ENCODE measurements around the gene HCN4. TPM values are rescaled to one million over a fixed set of nuclear protein-coding genes. Genes with fewer than 3 reads are reported as not detected.

Gene HCN4
- total RNA-seq, 1 experiment from 2014 or later, result 10.5 TPM

DNA sequence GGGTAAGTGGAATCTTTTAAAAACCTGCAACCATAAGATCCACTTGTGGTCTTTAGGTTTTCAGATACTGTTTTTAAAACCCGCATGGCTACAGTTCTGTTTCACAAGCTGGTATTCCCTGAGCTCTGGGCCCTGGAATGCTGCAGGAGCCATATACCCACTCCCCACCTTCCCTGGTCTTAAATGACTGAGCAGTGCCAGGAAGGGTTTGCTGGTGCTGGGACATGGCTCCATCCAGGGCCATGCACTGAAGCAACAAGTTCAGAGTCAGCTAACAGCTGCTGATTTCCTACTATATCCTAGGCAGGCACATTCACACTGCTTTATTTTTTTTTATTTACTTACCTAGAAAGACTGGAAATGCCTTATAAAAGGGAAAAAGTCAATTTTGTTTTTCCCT lies 77.3 kb downstream of the HCN4 start (continued):
- TF ChIP-seq, protein P1, sequence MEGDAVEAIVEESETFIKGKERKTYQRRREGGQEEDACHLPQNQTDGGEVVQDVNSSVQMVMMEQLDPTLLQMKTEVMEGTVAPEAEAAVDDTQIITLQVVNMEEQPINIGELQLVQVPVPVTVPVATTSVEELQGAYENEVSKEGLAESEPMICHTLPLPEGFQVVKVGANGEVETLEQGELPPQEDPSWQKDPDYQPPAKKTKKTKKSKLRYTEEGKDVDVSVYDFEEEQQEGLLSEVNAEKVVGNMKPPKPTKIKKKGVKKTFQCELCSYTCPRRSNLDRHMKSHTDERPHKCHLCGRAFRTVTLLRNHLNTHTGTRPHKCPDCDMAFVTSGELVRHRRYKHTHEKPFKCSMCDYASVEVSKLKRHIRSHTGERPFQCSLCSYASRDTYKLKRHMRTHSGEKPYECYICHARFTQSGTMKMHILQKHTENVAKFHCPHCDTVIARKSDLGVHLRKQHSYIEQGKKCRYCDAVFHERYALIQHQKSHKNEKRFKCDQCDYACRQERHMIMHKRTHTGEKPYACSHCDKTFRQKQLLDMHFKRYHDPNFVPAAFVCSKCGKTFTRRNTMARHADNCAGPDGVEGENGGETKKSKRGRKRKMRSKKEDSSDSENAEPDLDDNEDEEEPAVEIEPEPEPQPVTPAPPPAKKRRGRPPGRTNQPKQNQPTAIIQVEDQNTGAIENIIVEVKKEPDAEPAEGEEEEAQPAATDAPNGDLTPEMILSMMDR (IDR thresholded peaks at IDR 0.05), result no peak
- TF ChIP-seq KAT7 (CRISPR knock-in tag; IDR thresholded peaks at IDR 0.05; ENCODE audit: borderline replicate concordance) (no peak), CREB1 (CRISPR knock-in tag; IDR thresholded peaks at IDR 0.05) (no peak)
- TF ChIP-seq, protein P2, sequence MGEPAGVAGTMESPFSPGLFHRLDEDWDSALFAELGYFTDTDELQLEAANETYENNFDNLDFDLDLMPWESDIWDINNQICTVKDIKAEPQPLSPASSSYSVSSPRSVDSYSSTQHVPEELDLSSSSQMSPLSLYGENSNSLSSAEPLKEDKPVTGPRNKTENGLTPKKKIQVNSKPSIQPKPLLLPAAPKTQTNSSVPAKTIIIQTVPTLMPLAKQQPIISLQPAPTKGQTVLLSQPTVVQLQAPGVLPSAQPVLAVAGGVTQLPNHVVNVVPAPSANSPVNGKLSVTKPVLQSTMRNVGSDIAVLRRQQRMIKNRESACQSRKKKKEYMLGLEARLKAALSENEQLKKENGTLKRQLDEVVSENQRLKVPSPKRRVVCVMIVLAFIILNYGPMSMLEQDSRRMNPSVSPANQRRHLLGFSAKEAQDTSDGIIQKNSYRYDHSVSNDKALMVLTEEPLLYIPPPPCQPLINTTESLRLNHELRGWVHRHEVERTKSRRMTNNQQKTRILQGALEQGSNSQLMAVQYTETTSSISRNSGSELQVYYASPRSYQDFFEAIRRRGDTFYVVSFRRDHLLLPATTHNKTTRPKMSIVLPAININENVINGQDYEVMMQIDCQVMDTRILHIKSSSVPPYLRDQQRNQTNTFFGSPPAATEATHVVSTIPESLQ (CRISPR knock-in tag; IDR thresholded peaks at IDR 0.05), result no peak

DNA sequence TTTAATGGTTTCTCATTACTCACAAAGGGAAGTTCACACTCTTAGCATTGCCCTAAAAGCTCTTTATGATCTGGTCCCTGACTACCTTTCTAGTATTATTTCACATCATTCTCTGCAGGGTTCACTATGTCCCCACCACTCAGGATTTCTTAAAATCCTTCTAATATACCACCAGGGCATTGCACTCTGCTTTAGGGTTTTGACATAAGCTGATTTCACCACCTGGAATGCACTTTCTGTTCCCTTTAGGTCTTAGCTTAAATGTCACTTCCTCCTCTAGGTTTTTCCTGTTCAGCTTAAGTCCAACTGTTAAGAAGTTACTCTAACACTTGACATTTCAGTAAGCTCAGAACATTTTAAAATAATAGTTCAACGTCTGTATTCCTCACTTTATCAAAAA lies 81.7 kb downstream of the HCN4 start:
- CTCF ChIA-PET, result interaction anchor here (1.0 kb wide), 2 partner anchors 14 to 37 kb away, joined by 3 read pairs; no protein-coding TSS in a partner anchor

DNA sequence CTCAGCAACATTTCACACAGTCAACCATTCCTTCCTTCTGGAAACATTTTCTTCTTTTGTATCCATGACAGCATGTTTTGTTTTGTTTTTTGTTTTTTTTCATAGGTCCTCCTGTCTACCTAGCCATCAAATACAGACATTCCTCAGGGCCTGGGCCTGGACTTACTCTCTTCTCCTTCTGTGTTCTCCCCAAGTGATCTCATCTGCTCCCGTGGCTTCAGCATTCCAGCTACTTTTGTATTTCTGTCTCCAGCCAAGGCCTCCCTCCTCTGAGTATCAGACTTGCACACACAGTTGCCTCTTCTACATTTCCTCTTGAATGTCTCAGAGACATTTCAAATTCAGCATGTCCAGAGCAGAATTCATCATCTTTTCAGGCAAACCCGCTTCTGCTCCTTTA lies 82.4 kb downstream of the HCN4 start:
- DNase-seq (ENCODE audit: low spot score) (no peak), ATAC-seq (no peak)
- ChIA-PET CTCF (interaction anchor here (1.0 kb wide), 1 partner anchor 37 kb away, joined by 3 read pairs; no protein-coding TSS in a partner anchor), POLR2A (no interaction called here)
- Mint-ChIP-seq H3K9me3 (no peaks in the 10 kb centered on the region), H3K4me3 (no peak overlapping the region), H3K27ac (no peak overlapping the region), H3K4me1 (no peaks in the 10 kb centered on the region), H3K36me3 (peaks cover 30% of the 10 kb centered on the region), H3K27me3 (ENCODE audit: low read depth) (no peaks in the 10 kb centered on the region)
- TF ChIP-seq CBFB (CRISPR knock-in tag; IDR thresholded peaks at IDR 0.05; ENCODE audit: low read depth) (no peak), RELA (CRISPR knock-in tag; IDR thresholded peaks at IDR 0.05; ENCODE audit: borderline replicate concordance) (no peak), EMX1 (CRISPR knock-in tag; IDR thresholded peaks at IDR 0.05) (no peak), ZNF219 (CRISPR knock-in tag; IDR thresholded peaks at IDR 0.05; ENCODE audit: borderline replicate concordance) (no peak)
- TF ChIP-seq, protein P3, sequence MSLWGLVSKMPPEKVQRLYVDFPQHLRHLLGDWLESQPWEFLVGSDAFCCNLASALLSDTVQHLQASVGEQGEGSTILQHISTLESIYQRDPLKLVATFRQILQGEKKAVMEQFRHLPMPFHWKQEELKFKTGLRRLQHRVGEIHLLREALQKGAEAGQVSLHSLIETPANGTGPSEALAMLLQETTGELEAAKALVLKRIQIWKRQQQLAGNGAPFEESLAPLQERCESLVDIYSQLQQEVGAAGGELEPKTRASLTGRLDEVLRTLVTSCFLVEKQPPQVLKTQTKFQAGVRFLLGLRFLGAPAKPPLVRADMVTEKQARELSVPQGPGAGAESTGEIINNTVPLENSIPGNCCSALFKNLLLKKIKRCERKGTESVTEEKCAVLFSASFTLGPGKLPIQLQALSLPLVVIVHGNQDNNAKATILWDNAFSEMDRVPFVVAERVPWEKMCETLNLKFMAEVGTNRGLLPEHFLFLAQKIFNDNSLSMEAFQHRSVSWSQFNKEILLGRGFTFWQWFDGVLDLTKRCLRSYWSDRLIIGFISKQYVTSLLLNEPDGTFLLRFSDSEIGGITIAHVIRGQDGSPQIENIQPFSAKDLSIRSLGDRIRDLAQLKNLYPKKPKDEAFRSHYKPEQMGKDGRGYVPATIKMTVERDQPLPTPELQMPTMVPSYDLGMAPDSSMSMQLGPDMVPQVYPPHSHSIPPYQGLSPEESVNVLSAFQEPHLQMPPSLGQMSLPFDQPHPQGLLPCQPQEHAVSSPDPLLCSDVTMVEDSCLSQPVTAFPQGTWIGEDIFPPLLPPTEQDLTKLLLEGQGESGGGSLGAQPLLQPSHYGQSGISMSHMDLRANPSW (CRISPR knock-in tag; conservative IDR thresholded peaks at IDR 0.05; ENCODE audit: low read depth), result no peak

More for the DNA sequence above, 81.7 kb downstream of the HCN4 start:
- H3K4me1 Mint-ChIP-seq, result no peaks in the 10 kb centered on the region
- ATAC-seq (no peak), DNase-seq (ENCODE audit: low spot score) (no peak)
- POLR2A ChIA-PET, result no interaction called here
- H3K27ac Mint-ChIP-seq, result no peak overlapping the region
- peaks cover 30% of the 10 kb centered on the region for H3K36me3 Mint-ChIP-seq
- no peak overlapping the region for H3K4me3 Mint-ChIP-seq
- no peaks in the 10 kb centered on the region for H3K9me3 Mint-ChIP-seq
- no peak for TF ChIP-seq MXD4 (CRISPR knock-in tag; IDR thresholded peaks at IDR 0.05; ENCODE audit: borderline replicate concordance)
- TF ChIP-seq ZNF423 (CRISPR knock-in tag; IDR thresholded peaks at IDR 0.05), result no peak
- TF ChIP-seq, protein P4, sequence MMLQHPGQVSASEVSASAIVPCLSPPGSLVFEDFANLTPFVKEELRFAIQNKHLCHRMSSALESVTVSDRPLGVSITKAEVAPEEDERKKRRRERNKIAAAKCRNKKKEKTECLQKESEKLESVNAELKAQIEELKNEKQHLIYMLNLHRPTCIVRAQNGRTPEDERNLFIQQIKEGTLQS (CRISPR knock-in tag; conservative IDR thresholded peaks at IDR 0.05), result no peak
- no peak for TF ChIP-seq RORB (CRISPR knock-in tag; IDR thresholded peaks at IDR 0.05)
- no peak for TF ChIP-seq SOX15 (CRISPR knock-in tag; IDR thresholded peaks at IDR 0.05)
- no peak for TF ChIP-seq JAZF1 (CRISPR knock-in tag; IDR thresholded peaks at IDR 0.05)
- no peak for TF ChIP-seq GABPB1 (CRISPR knock-in tag; IDR thresholded peaks at IDR 0.05)
- TF ChIP-seq TEAD1 (CRISPR knock-in tag; IDR thresholded peaks at IDR 0.05), result no peak
- TF ChIP-seq GTF2I (CRISPR knock-in tag; conservative IDR thresholded peaks at IDR 0.05), result no peak
- TF ChIP-seq KAT7 (CRISPR knock-in tag; IDR thresholded peaks at IDR 0.05; ENCODE audit: borderline replicate concordance), result no peak
- TF ChIP-seq ELF4 (CRISPR knock-in tag; IDR thresholded peaks at IDR 0.05; ENCODE audit: low read depth), result no peak
- TF ChIP-seq, protein P1 (IDR thresholded peaks at IDR 0.05), result no peak
- no peaks in the 10 kb centered on the region for H3K27me3 Mint-ChIP-seq (ENCODE audit: low read depth)

Data from WTC11 (cell line).